ENCODE results near the gene PTGER4. TPM values are rescaled to one million over a fixed set of nuclear protein-coding genes. Genes with fewer than 3 reads are reported as not detected.
"Not testable (repeated sequence)": the region's sequence is repeated elsewhere in the genome, so short reads cannot be mapped to it uniquely, and the experiment has no call there.

The PTGER4 gene
- 30.4 and 33.7 TPM in 2 replicates for total RNA-seq

DNA sequence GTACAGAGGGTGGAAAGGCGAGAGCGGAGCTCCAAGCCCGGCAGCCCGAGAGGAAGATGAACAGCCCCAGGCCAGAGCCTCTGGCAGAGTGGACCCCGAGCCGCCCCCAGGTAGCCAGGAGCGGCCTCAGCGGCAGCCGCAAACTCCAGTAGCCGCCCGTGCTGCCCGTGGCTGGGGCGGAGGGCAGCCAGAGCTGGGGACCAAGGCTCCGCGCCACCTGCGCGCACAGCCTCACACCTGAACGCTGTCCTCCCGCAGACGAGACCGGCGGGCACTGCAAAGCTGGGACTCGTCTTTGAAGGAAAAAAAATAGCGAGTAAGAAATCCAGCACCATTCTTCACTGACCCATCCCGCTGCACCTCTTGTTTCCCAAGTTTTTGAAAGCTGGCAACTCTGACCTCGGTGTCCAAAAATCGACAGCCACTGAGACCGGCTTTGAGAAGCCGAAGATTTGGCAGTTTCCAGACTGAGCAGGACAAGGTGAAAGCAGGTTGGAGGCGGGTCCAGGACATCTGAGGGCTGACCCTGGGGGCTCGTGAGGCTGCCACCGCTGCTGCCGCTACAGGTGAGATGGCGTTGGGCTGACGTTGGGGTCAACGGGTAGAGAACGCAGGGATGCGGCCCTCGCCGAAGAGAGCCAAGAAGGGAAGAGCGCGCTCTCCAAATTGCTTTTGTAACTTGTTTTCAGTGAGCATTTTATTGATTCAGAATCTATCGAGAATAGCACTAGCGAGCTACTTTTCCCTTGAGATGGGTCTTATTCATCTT lies at the start of gene PTGER4:
TSS of gene PTGER4 (plus strand) at position 3 of the 769 bp plus-strand sequence. CDS start 1,079 bp downstream, outside the sequence.
- Mint-ChIP-seq H3K36me3 (ENCODE audit: low read depth) (peaks cover 48% of the 10 kb centered on the region), H3K27ac (peak within 1 kb of the TSS; percentile 98), H3K27me3 (ENCODE audit: low read depth) (no peaks in the 10 kb centered on the region), H3K9me3 (no peaks in the 10 kb centered on the region), H3K4me1 (ENCODE audit: low read depth) (peaks cover 51% of the 10 kb centered on the region), H3K4me3 (ENCODE audit: low read depth) (peak within 1 kb of the TSS; percentile 99)
- peak; percentile 39 for DNase-seq (ENCODE audit: low spot score)
- intact Hi-C loops (cut with micrococcal nuclease) = loop anchor here (1.0 to 2.0 kb wide), 13 partner anchors 25 to 513 kb away; partner anchors contain the start of gene RPL37

DNA sequence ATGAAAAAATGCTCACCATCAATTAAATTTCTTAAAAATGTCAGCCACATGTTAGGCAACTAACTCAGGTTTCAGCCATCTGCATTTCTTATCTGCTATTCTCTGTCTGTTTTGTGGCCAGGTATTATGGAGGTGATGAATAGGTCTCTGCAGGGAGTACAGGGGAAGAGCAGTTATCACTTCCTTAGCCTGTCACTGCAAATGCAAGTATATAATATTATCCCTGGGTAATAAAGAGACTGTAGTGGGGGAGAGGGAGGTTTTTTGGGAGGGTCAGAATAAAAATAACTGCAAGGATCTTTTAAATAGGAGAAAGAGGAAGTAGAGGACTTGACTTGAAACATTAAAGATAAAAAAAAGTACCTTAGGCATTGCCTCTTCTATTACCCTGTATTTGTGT lies 49.6 kb upstream of the PTGER4 start:
- Mint-ChIP-seq H3K4me3 (ENCODE audit: low read depth) (no peak overlapping the region), H3K4me1 (ENCODE audit: low read depth) (peaks cover 12% of the 10 kb centered on the region), H3K9me3 (peaks cover 9% of the 10 kb centered on the region), H3K27ac (no peak overlapping the region), H3K36me3 (ENCODE audit: low read depth) (peaks cover 18% of the 10 kb centered on the region), H3K27me3 (ENCODE audit: low read depth) (no peaks in the 10 kb centered on the region)
- DNase-seq (ENCODE audit: low spot score) = no peak
- intact Hi-C loops (cut with micrococcal nuclease) = no loop called here

DNA sequence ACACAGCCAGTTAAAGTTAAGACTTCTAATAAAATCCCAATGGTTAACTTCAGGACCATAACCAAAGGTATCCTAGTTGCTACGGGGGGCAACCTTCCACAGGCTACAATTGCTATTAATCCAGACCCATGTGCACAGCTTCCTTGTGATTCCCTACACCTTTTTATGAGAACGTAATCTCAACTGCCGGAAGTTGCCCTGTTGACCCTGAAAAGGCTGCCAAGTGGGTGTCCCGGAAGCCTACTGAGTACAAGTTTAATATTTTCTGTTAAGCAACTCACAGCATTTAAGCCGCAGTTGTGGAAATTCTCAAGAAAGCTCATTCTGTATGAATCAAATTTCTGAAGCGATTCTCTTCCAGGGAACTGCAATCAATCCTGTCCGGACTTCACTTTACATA lies 48.5 kb upstream of the PTGER4 start:
- H3K4me1 Mint-ChIP-seq (ENCODE audit: low read depth) = peaks cover 10% of the 10 kb centered on the region
- H3K27ac Mint-ChIP-seq = no peak overlapping the region
- no peaks in the 10 kb centered on the region for H3K27me3 Mint-ChIP-seq (ENCODE audit: low read depth)
- H3K9me3 Mint-ChIP-seq = peaks cover 20% of the 10 kb centered on the region
- H3K36me3 Mint-ChIP-seq (ENCODE audit: low read depth) = peaks cover 30% of the 10 kb centered on the region
- no peak overlapping the region for H3K4me3 Mint-ChIP-seq (ENCODE audit: low read depth)
- no peak for DNase-seq (ENCODE audit: low spot score)
- intact Hi-C loops (cut with micrococcal nuclease) = no loop called here

DNA sequence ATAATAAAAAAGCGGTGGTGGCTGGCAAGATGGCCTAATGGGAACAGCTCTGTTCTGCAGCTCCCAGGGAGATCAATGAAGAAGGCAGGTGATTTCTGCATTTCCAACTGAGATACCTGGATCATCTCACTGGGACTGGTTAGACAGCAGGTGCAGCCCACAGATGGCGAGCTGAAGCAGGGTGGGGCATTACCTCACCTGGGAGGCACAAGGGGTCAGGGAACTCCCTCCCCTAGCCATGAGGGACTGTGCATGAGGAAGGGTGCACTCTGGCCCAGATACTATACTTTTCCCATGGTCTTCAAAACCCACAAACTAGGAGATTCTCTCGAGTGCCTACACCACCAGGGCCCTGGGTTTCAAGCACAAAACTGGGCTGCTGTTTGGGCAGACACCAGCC lies 45.6 kb upstream of the PTGER4 start:
- peaks cover 45% of the 10 kb centered on the region for H3K9me3 Mint-ChIP-seq
- H3K27me3 Mint-ChIP-seq (ENCODE audit: low read depth) = no peaks in the 10 kb centered on the region
- H3K4me1 Mint-ChIP-seq (ENCODE audit: low read depth) = peaks cover 5% of the 10 kb centered on the region
- no peak overlapping the region for H3K27ac Mint-ChIP-seq
- peaks cover 53% of the 10 kb centered on the region for H3K36me3 Mint-ChIP-seq (ENCODE audit: low read depth)
- DNase-seq (ENCODE audit: low spot score) = no peak
- no peak overlapping the region for H3K4me3 Mint-ChIP-seq (ENCODE audit: low read depth)
- intact Hi-C loops (cut with micrococcal nuclease) = no loop called here

DNA sequence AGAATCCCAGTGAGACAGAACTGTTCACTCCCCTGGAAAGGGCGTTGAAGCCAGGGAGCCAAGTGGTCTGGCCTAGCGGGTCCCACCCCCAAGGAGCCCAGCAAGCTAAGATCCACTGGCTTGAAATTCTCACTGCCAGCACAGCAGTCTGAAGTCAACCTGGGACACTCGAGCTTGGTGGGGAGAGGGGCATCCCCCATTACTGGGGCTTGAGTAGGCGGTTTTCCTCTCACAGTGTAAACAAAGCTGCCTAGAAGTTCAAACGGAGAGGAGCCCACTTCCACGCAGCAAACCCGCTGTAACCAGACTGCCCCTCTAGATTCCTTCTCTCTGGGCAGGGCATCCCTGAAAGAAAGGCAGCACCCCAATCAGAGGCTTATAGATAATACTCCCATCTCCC lies 45.1 kb upstream of the PTGER4 start:
- intact Hi-C loops (cut with micrococcal nuclease) = no loop called here
- no peak for DNase-seq (ENCODE audit: low spot score)
- Mint-ChIP-seq H3K27ac (no peak overlapping the region), H3K4me1 (ENCODE audit: low read depth) (peaks cover 5% of the 10 kb centered on the region), H3K9me3 (peaks cover 49% of the 10 kb centered on the region), H3K4me3 (ENCODE audit: low read depth) (no peak overlapping the region), H3K27me3 (ENCODE audit: low read depth) (no peaks in the 10 kb centered on the region), H3K36me3 (ENCODE audit: low read depth) (peaks cover 57% of the 10 kb centered on the region)

DNA sequence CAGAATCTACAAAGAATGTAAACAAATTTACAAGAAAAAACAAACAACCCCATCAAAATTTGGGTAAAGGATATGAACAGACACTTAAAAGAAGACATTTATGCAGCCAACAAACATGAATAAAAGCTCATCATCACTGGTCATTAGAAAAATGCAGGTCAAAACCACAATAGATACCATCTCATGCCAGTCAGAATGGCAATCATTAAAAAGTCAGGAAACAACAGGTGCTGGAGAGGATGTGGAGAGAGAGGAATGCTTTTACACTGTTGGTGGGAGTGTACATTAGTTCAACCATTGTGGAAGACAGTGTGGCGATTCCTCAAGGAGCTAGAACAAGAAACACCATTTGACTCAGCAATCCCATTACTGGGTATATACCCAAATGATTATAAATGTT lies 40.2 kb upstream of the PTGER4 start:
- peaks cover 13% of the 10 kb centered on the region for H3K4me1 Mint-ChIP-seq (ENCODE audit: low read depth)
- peaks cover 65% of the 10 kb centered on the region for H3K36me3 Mint-ChIP-seq (ENCODE audit: low read depth)
- H3K9me3 Mint-ChIP-seq = peaks cover 74% of the 10 kb centered on the region
- H3K27ac Mint-ChIP-seq; H3K4me3 Mint-ChIP-seq (ENCODE audit: low read depth); H3K27me3 Mint-ChIP-seq (ENCODE audit: low read depth); intact Hi-C loops (cut with micrococcal nuclease); DNase-seq (ENCODE audit: low spot score): not testable (repeated sequence)

DNA sequence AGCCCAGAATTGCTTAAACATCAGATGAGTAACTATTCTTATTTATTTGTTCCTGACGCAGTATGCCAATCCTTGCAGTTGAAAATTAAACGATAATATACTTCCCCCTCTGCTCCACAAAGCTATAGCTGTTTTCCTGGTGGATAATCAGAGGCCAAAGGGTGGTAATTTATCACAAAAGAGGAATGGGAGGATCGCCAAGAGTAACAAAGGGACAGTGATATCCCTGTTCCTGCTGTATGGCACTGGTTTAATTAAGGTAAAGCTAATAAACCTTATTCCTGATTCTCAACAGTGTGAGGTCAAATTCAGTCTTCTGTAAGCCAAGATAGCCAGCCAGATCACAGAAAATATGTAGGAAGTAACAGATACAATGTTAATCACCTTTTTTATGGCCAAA lies 33.4 kb upstream of the PTGER4 start:
- Mint-ChIP-seq H3K9me3 (peaks cover 31% of the 10 kb centered on the region), H3K4me1 (ENCODE audit: low read depth) (peaks cover 31% of the 10 kb centered on the region), H3K4me3 (ENCODE audit: low read depth) (no peak overlapping the region), H3K27ac (no peak overlapping the region), H3K27me3 (ENCODE audit: low read depth) (no peaks in the 10 kb centered on the region), H3K36me3 (ENCODE audit: low read depth) (peaks cover 55% of the 10 kb centered on the region)
- intact Hi-C loops (cut with micrococcal nuclease) = no loop called here
- DNase-seq (ENCODE audit: low spot score) = no peak

DNA sequence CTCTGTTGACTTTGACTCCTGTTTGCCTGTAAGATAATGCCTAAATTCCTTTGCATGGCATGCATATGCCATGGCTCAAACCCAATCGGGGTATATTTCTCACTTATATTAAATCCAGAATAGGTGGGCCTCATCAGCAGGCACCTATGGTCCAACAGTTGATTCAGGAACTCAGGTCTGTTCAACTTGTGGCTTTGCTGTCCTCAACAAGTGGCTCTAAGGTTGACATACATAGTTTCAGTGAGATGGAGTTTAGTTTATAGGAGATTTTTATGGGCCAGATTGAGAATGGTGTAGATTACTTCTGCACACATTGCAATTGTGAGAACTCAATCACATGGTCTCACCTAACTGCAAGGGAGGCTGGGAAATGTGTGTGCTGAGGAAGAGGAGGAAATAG lies 31.6 kb upstream of the PTGER4 start:
- Mint-ChIP-seq H3K4me3 (ENCODE audit: low read depth) (no peak overlapping the region), H3K27me3 (ENCODE audit: low read depth) (no peaks in the 10 kb centered on the region), H3K27ac (no peak overlapping the region), H3K4me1 (ENCODE audit: low read depth) (peaks cover 38% of the 10 kb centered on the region), H3K9me3 (peaks cover 23% of the 10 kb centered on the region), H3K36me3 (ENCODE audit: low read depth) (peaks cover 49% of the 10 kb centered on the region)
- DNase-seq (ENCODE audit: low spot score) = no peak
- intact Hi-C loops (cut with micrococcal nuclease) = no loop called here

DNA sequence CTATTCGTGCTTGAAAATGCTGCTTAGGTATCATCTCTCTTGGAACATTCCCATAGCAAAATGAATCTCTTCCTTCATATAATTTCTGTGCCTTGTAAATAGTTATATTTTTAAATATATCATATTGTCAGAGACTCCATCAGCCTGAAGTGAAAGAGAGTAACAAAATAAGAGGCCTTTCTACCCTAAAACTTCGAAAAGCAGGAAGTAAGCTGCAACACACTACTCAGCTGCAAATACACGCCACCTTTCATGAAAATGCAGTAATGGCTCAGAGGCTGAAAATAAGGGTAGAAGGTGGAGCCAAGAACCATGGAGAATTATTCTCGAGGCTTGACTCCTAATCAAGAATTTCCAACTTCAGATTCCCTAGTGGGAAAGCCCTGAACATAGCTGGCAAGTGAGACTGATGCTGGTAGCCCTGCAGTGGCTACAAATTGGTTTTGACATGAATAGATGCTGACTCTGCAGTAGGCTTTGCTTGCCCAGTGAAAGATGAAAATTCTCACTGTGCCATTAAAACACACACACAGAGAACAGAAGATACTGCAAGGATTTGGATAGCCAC lies 30.2 kb upstream of the PTGER4 start:
- Mint-ChIP-seq H3K4me3 (ENCODE audit: low read depth) (peak overlapping the region; percentile 28), H3K9me3 (peaks cover 13% of the 10 kb centered on the region), H3K36me3 (ENCODE audit: low read depth) (peaks cover 37% of the 10 kb centered on the region), H3K27ac (peak overlapping the region; percentile 68), H3K27me3 (ENCODE audit: low read depth) (no peaks in the 10 kb centered on the region), H3K4me1 (ENCODE audit: low read depth) (peaks cover 52% of the 10 kb centered on the region)
- DNase-seq (ENCODE audit: low spot score) = no peak
- intact Hi-C loops (cut with micrococcal nuclease) = loop anchor here (5.0 kb wide), 1 partner anchor 1482 kb away; no protein-coding TSS in a partner anchor

DNA sequence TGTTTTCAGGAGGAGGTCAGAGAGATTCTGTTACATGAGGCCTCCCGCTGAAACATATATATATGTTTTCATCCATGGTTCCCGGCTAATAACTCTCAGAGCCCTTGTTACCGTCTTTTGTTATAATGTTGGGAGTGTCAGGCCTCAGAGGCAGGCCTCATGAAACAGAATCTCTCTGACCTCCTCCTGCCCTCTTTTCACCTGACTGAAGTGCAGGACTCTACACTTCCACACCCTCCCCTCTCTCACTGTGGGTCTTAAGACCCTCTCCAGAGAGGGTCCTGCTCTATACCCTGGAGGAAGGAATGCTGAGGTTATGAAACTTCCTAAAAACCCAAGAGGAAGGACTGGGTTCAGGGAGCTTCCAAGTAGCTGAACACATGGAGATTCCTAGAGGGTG lies 28.5 kb upstream of the PTGER4 start:
- Mint-ChIP-seq H3K27ac (no peak overlapping the region), H3K27me3 (ENCODE audit: low read depth) (no peaks in the 10 kb centered on the region), H3K9me3 (peaks cover 4% of the 10 kb centered on the region), H3K36me3 (ENCODE audit: low read depth) (peaks cover 23% of the 10 kb centered on the region), H3K4me3 (ENCODE audit: low read depth) (no peak overlapping the region), H3K4me1 (ENCODE audit: low read depth) (peaks cover 66% of the 10 kb centered on the region)
- intact Hi-C loops (cut with micrococcal nuclease) = loop anchor here (5.0 kb wide), 1 partner anchor 1484 kb away; no protein-coding TSS in a partner anchor
- no peak for DNase-seq (ENCODE audit: low spot score)

DNA sequence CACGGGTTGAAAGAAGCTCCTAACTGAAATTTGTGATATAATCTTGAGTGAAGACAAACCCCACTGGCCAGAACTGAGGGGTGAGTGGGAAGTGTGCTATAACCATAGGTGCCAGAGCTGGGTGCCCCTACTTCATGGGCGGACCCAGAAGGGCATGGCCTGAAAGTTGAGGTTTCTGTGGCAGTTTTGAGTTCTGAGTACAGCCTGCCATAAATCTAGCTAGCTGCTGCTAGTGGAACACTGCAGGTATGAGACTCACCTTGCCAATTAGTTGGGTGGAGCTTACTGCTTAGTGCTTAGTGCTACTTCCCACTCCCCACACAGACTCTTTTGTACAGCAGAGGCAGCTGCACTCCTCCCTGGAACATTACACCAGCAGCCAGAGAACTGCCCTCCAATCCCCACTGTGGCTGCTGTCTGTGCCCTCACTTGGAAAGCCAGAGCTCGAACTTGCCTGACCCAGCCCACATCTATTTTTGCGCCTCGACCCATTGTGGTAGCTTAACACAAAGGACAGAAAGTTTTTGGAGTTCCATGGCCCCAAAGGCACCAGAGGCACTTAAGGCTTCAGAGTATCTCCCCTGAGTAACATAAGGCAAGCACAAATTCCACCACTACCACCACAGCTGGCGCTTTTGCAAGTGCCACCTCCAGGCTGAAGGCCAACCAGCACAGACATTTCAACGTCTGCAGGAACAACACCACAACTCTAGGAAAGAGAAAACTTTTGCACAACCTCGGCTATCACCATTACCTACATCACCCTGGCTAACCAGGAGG lies 27.1 kb upstream of the PTGER4 start:
- DNase-seq (ENCODE audit: low spot score) = no peak
- Mint-ChIP-seq H3K9me3 (peaks cover 10% of the 10 kb centered on the region), H3K4me3 (ENCODE audit: low read depth) (peak overlapping the region; percentile 83), H3K4me1 (ENCODE audit: low read depth) (peaks cover 75% of the 10 kb centered on the region), H3K36me3 (ENCODE audit: low read depth) (peaks cover 24% of the 10 kb centered on the region), H3K27ac (peak overlapping the region; percentile 72), H3K27me3 (ENCODE audit: low read depth) (no peaks in the 10 kb centered on the region)
- intact Hi-C loops (cut with micrococcal nuclease) = loop anchor here (1.0 to 5.0 kb wide), 3 partner anchors 11 to 1485 kb away; no protein-coding TSS in a partner anchor

DNA sequence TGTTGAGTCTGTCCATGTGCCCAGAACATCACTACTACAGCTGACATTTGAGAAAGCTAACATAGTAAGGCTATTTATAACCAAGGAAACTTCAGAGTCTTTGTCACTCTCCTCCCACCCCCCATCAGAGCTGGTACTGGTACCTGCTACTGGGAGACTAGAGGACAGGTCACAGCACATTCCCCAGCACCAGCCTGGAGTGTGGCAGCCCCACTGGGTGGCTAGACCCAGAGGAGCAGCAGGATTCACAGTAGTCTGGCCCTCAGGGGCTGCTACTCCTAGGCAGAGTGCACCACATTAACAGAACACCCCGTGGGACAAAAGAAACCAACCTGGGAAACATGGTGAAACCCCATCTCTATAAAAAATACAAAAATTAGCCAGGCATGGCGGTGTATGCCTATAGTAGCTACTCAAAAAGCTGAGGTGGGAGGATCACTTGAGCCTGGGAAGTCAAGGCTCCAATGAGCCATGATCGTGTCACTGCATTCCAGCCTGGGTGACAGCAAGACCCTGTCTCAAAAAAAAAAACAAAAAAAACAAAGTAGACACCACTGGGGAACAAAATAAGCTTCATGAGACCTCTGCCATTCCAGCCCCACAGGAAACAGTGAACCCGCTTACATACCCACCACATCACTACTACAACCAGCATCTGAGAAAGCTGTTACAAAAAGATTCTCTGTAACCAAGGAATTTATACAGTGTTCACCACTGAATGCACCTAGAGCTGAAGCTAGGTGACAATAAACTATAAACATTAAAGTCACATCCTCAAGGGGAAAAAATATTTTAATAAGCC lies 26.3 kb upstream of the PTGER4 start:
- Mint-ChIP-seq H3K4me1 (ENCODE audit: low read depth) (peaks cover 79% of the 10 kb centered on the region), H3K27ac (peak overlapping the region; percentile 72), H3K4me3 (ENCODE audit: low read depth) (peak overlapping the region; percentile 83), H3K36me3 (ENCODE audit: low read depth) (peaks cover 16% of the 10 kb centered on the region), H3K27me3 (ENCODE audit: low read depth) (no peaks in the 10 kb centered on the region), H3K9me3 (peaks cover 10% of the 10 kb centered on the region)
- DNase-seq (ENCODE audit: low spot score) = no peak
- intact Hi-C loops (cut with micrococcal nuclease) = loop anchor here (2.0 to 5.0 kb wide), 3 partner anchors 63 to 1486 kb away; no protein-coding TSS in a partner anchor

All from activated T-helper 2 cell treated with anti-CD3 and anti-CD28 coated beads, Interferon-gamma antibody, Interleukin-2, Interleukin-4, amounts not matched to agents 10 μg/mL and 5 μg/mL and 100 μg/mL, durations not matched to agents 14 hours and 24 hours and 36 hours (primary cell).